Thyroid gland (tissue), 4 donors: Measurements from ENCODE around the gene MLLT6.

ENCODE experiments used
- POLR2A ChIP-seq, 2 donors: fragments of 450-650 bp; IDR thresholded peaks; one replicate each; pipeline ENCODE4 v1.6.1; 2017; ENCODE audit warnings: antibody characterized with exemption in 2 of 2, mild to moderate bottlenecking in 2 of 2, moderate library complexity in 1 of 2
- TF ChIP-seq, protein P1 (sequence below), 6 experiments: fragments of 200-600 bp in 3 of 6; fragments of 450-650 bp in 3 of 6; sonication (generic) in 3 of 6; IDR thresholded peaks; one replicate each; pipeline ENCODE4 v1.5.1; 2016 to 2019; ENCODE audit warnings: antibody characterized with exemption in 6 of 6, mild to moderate bottlenecking in 2 of 6, inconsistent platforms in 1 of 6, moderate library complexity in 1 of 6

DNA sequence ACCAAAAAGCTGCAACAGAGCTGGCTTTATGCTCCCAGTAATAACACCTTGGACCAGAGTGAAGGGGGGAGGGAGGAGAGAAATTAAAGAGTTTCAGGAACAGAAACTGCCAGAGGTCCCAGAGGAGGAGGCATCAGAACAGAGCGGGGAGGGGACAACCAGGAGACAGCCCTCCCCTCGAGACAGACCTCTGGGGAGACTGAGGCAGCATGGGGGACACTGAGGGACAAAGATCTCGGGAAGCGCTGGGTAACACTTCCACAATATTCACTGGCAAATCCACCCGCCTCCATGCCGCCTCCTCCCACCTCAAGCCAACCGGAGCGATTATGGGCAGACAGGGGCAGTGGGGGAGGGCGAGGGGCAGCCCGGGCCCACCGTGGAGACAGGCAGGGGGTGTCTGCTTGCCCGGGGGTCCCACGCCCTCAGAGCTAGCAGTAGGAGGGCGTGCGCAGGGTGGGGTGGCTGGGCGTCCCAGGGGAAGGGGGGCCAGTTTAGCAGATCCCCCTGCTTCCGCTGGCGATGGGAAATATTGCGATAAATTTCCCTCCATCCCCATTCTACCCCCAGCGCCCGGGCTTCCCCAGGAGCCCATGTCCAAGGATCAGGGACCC lies 41.9 kb downstream of the MLLT6 start:
- TF ChIP-seq, protein P1, sequence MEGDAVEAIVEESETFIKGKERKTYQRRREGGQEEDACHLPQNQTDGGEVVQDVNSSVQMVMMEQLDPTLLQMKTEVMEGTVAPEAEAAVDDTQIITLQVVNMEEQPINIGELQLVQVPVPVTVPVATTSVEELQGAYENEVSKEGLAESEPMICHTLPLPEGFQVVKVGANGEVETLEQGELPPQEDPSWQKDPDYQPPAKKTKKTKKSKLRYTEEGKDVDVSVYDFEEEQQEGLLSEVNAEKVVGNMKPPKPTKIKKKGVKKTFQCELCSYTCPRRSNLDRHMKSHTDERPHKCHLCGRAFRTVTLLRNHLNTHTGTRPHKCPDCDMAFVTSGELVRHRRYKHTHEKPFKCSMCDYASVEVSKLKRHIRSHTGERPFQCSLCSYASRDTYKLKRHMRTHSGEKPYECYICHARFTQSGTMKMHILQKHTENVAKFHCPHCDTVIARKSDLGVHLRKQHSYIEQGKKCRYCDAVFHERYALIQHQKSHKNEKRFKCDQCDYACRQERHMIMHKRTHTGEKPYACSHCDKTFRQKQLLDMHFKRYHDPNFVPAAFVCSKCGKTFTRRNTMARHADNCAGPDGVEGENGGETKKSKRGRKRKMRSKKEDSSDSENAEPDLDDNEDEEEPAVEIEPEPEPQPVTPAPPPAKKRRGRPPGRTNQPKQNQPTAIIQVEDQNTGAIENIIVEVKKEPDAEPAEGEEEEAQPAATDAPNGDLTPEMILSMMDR (IDR thresholded peaks at IDR 0.05) = no peak
- TF ChIP-seq POLR2A (IDR thresholded peaks at IDR 0.05) = no peak
